NCI-H1092 treated with DMSO at 0.1 percent for 48 hours (cell line): ENCODE measurements around the gene CDHR5.
"Not testable (repeated sequence)": the region's sequence is repeated elsewhere in the genome, so short reads cannot be mapped to it uniquely, and the experiment has no call there.

Experiments used
- DNase-seq: peaks from one replicate; lab custom pipeline; 2025; lab: John Stamatoyannopoulos, UW

CDHR5 gene

DNA sequence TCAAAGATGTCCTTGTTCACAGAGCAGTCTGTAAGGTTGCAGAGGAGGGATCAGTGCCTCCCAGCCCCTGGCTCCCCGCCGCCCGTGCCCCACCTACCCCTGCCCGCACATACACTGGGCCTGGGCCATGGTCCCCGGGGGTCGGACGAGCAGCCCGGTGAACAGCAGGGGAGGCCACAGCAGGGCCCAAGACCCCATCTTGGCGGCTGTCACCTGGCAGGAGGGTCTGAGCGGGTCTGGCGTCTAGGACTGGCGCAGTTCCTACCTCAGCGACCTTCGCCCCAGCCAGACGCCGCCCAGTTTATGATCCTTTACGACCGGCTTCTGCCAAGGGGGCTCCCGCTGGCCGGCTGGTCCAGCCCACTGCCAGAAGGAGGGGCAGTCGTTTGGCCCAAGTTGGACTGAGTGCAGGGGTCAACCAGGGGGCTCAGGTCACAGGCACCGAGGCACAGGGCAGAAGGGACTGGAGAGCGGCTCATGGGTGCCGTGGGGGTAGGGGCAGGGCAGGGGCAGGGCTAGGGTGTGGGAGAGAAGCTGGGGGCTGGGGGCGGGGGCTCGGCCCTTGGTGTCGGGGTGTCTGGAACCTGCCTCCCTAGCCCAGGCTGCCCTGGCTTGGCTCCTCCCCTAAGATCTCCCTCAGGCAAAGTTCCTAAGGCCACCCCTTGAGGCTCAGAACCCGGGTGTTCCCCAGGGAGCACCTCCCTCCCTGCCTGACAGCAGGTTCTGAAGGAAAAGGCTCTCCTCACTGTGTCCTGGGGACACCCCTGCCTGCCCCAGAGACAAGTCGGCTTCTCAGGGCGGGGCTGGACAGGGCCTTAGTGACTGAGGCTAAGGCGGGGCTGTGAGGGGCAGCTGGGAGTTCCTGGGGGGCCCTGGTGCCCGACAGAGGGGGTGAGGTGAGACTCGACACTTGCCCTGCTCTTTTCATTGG is at the start of gene CDHR5:
TSS of gene CDHR5 (minus strand) at position 251 of the 931 bp plus-strand sequence. CDS start at position 198, 53 bp downstream.
- DNase-seq: no peak

DNA sequence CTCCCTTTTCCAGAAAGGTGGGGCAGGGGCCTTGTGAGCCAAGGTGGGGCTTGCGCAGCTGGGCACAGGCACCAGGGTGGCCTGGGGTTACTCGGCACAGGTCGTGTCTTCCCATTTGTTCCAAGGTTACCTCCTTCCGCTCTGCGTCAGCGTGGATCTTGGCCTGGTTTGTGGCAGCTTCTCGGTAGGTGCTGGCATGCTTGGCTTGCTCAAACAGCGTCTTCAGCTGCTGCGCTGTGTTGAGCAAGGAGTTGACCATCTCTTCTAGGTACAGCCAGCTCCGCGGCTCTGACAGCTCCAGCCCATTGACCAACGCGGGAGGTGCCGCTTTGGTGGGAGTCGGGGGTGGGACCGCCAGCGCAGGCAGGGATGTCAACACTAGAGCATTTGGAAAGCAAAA is 49.7 kb upstream of the CDHR5 start:
- no peak for DNase-seq

- no peak for DNase-seq
Measured at GRCh38 chr11:673866-674265, 49.1 kb upstream of the CDHR5 start.

DNA sequence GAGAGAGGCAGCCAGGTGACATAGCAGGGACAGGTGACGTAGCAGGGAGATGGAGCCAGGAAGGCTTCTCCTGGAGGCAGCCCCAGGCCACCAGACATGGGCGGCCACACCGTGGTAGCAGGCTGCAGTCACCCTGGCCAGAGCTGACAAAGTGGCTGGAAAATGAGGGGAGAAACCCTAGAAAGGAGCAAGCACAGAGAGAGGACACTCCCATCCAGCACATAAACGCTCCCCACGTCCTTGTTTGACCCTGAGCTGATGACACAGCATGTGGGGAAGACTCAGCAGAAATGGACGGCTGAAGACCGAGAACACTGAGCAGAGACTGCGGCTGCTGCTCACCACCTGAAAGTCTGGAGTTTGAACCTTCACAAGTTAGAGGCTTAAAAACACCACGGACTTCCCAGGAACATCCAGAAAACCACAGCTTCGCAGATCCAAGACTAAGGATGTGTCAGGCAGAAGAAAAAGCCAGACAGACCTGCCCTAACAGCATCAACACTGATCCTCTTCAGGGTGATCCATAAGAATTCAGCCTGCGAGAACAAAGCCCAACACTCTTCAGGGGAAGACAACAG is 41.0 kb upstream of the CDHR5 start:
- DNase-seq: no peak

DNA sequence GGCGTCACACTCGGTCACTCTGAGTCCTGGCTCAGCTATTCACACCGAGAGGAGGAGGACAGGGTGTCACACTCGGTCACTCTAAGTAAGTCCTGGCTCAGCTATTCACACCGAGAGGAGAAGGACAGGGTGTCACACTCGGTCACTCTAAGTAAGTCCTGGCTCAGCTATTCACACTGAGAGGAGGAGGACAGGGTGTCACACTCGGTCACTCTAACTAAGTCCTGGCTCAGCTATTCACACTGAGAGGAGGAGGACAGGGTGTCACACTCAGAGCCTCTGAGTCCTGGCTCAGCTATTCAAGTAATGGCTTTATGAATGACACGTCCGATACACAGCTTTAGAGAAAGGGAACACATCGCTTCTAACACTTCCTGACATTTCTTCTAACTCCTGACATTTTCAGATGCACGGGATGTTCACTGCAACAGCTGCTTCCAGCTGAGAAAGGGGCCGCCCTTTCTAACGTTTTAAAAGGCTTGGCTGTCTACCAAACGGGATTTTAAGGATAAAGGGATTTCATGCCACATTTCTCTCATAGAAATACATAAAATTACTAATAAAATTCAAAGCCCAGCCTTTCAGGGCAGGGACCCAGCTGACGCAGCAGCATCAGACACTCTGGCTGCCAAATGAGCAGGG is 40.4 kb upstream of the CDHR5 start:
- DNase-seq: no peak

GRCh38 chr11:662689-663274 is 38.0 kb upstream of the CDHR5 start:
- DNase-seq: peak; percentile 11

DNA sequence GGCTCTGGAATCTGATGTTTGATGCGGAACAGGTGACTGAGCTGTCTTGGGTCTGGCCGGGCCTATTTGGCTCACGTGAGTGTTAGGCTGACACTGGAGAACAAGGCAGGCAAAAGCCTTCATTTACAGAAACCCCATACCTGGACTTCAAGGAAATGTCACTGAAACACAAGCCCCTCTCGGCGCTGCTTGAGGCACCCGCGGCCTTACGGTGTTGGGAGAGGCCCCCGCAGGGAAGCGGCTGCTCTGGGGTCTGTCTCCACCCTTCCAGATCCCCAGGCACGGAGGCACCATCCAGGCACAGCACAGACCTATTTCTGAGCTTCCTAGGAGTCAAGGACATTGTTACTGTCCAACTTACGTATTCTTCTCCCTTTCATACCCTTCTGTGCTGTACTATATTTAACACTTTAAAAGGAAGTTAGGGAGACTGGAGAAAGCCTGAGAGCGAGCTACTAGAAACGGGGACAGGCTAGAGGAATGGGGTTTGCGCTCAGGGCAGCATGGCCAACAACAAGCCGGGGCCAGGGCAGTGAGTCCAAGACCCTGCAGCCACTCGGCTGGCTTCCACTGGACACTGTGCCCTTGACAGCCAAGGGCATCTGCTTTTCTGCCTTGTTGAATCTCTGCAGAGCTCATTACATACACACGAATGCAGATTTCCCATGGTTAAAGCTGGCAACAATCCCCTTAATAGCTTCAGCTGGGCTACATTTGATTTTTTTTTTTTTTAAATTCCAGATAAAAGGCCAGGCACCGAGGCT is 36.1 kb upstream of the CDHR5 start:
- DNase-seq: no peak

DNA sequence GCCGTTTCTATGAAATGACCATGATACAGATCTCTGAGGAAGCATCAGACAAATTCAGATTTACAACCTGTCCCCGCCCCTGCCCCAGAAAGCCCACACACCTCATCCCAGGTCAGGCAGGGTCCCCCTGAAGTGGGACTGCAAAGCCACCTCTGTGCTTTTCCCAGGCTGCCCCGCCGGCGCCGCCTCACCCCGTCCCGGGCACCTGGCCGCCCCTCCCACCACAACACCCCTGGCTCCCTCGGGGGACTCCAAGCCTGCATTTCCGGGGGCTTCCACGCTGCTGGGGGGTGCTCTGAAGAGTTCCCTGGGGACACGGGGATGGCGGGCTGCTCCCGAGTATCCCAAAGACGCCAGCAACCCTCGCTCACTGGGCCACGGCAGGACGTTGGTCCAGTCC is 35.5 kb upstream of the CDHR5 start:
- no peak for DNase-seq

- DNase-seq: no peak
Measured at GRCh38 chr11:659532-660085, 34.9 kb upstream of the CDHR5 start.

GRCh38 chr11:657691-658126 is 33.0 kb upstream of the CDHR5 start:
- no peak for DNase-seq

DNA sequence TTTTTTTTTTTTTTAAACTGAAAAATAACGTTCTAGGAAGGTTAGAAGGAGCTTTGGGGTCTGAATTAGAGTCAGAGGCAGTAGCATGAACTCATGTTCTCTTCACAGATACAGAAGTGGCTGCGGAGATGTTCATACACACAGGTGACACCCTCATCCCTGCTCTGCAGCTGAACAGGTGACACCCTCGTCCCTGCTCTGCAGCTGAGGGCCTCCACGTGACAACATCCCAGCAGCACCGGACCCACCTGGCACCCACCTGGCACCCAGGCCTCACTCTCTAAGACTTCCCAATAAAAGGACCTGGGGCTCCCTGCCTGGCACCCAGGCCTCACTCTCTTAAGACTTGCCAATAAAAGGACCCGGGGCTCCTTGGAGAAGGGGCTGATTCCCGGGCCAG is 32.1 kb upstream of the CDHR5 start:
- no peak for DNase-seq

- DNase-seq: no peak
Measured at GRCh38 chr11:656426-656825, 31.7 kb upstream of the CDHR5 start.

DNA sequence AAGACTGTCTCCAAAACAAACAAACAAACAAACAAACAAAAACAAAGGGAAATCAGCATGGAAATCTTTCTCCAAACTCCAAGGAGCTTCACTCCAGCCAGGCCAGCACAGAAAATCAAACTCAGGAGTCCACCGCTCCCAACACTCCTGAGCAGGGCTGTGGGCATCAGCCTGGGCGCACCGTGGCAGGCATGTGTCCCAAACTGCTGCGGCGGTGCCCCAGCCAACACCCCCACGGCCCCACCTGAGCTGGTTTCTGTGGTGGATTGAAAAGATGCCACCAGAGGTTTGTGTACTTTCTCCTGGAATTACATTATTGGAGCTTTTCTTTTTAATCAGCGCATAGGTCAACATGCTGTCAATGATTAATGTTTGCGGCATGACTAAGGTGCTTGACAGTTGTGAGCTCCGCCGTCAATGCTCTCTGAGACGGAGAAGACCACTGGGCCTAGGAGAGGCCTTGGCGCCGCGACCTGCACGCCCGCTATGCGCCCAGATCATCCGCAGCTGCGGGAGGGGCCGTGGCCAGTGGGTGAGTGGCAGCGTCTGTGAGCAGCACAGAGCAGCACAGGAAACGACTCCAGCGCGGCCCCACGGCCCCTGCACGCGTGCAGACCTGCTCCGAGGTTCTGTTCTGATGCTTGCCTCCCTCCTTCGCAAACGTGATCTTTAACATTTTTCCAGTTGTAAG is 30.4 kb upstream of the CDHR5 start:
- no peak for DNase-seq

DNA sequence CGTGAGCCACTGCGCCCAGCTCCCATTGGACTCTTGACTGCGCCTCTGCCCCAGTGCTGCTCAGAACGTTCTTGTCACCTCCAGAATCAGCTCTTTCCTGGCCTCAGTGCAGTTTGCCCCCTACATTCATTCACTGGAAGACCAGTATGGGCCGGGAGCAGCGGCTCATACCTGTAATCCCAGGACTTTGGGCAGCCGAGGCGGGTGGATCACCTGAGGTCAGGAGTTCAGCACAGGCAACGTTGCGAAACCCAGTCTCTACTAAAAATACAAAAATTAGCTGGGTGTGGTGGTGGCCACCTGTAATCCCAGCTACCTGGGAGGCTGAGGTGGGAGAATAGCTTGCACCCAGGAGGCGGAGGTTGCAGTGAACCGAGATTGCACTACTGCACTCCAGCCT is 29.7 kb upstream of the CDHR5 start:
- not testable (repeated sequence) for DNase-seq

DNA sequence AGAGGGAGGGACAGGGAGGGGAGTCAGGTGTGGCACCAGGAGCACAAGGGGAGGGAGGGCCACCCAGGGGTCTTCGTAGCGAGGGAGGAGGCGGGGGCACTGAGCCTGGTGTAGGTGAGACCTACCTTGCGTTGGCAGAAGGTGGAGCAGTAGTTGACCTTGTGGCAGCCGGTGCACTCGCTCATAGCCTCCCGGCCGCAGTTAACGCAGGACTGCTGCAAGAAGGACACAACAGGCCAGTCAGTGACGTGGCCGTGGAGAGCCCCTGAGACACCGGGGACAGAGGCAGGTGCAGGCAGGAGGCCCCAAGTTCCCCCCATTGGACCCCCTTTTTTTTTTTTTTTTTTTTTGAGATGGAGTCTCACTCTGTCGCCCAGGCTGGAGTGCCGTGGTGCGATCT is 29.1 kb upstream of the CDHR5 start:
- DNase-seq: no peak

GRCh38 chr11:653136-653535 is 28.4 kb upstream of the CDHR5 start:
- not testable (repeated sequence) for DNase-seq

DNA sequence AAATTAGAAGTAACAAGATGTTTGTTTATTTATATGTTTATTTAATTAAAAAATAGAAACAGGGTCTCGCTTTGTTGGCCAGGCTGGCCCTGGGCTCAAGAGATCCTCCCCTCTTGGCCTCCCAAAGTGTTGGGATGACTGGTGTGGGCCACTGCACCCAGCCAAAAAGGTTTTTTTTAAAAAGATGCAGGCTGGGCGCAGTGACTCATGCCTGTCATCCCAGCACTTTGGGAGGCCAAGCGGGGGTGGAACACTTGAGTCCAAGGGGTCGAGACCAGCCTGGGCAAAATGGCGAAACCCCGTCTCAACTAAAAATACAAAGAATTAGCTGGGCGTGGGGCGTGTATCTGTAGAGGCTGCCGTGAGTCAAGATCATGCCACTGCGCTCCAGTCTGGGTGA is 25.7 kb upstream of the CDHR5 start:
- no peak for DNase-seq

DNA sequence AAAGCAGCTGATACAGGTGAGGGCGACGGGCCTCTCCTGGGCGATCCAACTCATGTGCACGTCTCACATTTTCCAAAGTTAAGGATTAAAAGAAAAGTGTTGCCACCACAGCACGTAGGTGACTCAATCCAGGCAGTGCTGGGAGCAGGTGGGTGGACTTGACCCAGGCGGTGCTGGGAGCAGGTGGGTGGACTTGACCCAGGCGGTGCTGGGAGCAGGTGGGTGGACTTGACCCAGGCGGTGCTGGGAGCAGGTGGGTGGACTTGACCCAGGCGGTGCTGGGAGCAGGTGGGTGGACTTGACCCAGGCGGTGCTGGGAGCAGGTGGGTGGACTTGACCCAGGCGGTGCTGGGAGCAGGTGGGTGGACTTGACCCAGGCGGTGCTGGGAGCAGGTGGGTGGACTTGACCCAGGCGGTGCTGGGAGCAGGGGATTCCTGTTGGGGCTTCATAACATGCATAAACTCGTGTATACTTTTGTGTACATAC is 23.0 kb upstream of the CDHR5 start:
- not testable (repeated sequence) for DNase-seq

- no peak for DNase-seq
Measured at GRCh38 chr11:646214-646613, 21.5 kb upstream of the CDHR5 start.

DNA sequence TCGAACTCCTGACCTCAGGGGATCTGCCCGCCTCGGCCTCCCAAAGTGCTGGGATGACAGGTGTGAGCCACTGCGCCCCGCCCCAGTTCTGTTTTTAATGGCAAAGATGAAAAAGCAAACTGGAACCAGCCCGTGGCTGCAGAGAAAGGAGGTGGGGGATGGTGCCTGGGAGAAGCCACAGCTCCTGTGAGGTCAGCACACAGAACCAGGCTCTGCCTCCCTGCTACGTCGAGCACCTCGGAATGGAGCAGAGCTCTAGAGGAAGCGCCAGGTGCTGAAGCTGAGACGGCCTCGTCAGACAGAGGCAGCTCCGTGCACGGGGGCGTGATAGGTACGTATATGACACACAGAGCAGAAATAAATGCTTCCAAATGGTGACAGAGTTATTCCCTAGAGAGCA is 20.8 kb upstream of the CDHR5 start:
- DNase-seq: no peak
